Frontal cortex (tissue), 4 donors: ENCODE measurements around the gene RSPH1. TPM values are rescaled to one million over a fixed set of nuclear protein-coding genes. Genes with fewer than 3 reads are reported as not detected.

Source experiments
- DNase-seq, 2 donors: peaks; one replicate each; pipeline ENCODE4 v3.0.0; 2012; ENCODE audit warnings: low spot score in 2 of 2
- FAIRE-seq: peaks from 2 replicates; lab custom pipeline; 2012; peaks lifted over from hg19 to GRCh38; lab: Jason Lieb, UNC
- total RNA-seq: library from RNA; depleted of rRNA; stranded (reverse); fragments of >200 nt; gene quantifications from one replicate; pipeline ENCODE4 v1.2.3, GENCODE V29; 2014
- donor health status: control.
- donor health status: control.
- donor health status: control.

Gene RSPH1
- total RNA-seq, 1 donor from 2014 or later: 0.41 TPM

DNA sequence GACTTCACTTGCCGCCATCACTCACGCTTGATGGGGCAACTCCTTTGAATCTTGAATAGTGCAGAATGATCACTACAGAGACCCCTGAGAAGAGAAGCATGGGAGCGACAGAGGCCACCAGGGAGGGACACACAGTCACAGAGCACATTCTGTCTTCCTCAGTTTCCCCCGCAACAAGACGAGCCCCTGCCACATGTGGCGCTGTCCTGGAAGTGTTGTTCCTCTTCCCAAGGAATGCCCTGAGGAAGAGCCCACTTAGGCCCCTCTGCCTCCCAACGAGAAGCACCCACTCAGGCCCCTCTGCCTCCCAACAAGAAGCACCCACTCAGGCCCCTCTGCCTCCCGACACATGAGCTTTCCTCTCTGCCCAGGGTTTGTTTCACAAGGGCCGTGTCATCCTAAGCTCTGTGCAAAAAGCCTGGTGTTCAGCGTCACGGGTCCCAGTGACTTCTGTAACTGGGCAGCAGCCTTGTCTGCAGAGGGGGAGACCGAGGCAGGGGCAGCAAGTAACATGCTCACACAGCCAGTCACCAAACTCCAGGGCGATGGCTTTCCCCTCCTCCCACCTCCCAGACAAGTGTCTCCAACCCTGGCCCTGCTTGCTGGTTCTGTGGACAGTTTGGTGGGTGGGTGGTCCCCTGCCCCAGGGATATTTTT, 37.4 kb upstream of the RSPH1 start:
- DNase-seq (no peak), FAIRE-seq (no peak)

GRCh38 chr21:42532466-42533181, 36.6 kb upstream of the RSPH1 start:
- FAIRE-seq (no peak), DNase-seq (peak; percentile 72 to 88)

- FAIRE-seq (no peak), DNase-seq (no peak)
Measured at GRCh38 chr21:42531771-42532170, 35.7 kb upstream of the RSPH1 start.

DNA sequence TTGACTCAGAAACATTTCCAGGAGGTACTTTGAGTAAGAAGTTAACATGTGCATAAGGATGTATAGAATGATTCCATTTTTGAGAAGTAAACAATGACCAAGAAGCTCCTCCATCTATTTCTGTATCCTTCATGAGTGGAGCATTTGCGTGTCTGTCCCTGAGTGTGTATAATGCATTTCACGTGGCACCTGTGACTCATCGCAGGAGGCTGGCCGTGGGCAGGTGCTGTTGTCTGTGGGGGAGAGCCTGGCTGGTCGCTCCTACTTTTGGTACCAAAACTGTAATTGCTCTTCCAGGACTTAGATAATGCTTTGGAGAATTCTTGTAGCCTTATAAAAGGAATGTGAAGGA, 34.1 kb upstream of the RSPH1 start:
- FAIRE-seq: no peak
- no peak for DNase-seq

GRCh38 chr21:42527489-42528158, 31.6 kb upstream of the RSPH1 start:
- FAIRE-seq (no peak), DNase-seq (no peak)

GRCh38 chr21:42527127-42527488, 31.1 kb upstream of the RSPH1 start:
- DNase-seq (no peak), FAIRE-seq (no peak)

DNA sequence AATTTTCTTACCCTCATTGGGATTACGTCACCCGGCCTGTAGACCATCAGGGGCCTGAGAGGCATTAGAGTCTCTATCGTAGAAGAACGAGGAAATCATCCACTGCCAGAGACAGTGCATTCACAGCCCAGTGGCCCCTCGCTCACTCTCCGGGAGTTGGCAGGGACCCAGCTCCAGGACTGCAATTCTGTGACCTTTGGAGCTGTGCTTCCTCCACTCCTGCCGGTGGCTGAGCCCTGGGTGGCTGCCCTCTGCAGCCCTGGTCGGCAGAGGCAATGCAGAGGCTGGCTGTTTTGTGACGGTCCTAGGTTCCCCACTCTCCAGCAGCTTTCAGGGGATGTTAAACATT, 30.3 kb upstream of the RSPH1 start:
- no peak for FAIRE-seq
- DNase-seq: no peak

GRCh38 chr21:42525676-42526378, 29.8 kb upstream of the RSPH1 start:
- FAIRE-seq: no peak
- no peak for DNase-seq

- DNase-seq: no peak
- FAIRE-seq: no peak
Measured at GRCh38 chr21:42525029-42525581, 29.1 kb upstream of the RSPH1 start.

- DNase-seq: peak in 1 of 2 donors; percentile 43
- FAIRE-seq: no peak
Measured at GRCh38 chr21:42524341-42525028, 28.5 kb upstream of the RSPH1 start.

DNA sequence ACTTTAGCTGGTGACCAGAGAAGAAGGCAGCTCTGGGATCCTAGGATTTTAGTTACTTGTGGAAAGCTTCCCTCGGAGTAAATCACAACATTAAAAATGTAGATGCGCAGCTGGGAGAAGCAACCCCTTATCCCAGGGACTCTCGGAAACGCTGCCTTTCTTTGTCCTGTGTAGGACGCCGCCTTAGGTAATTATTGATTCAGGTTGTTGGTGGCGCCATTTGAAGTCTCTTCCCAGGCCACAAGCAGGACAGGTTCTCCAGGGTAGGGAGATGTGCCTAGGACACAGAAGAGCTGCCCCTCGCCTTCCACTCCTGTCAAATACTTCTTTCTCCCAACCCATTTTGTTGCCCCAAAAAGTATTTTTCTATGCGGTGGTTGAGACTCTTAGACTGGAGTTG, 27.9 kb upstream of the RSPH1 start:
- FAIRE-seq: no peak
- DNase-seq: no peak

- FAIRE-seq (no peak), DNase-seq (no peak)
Measured at GRCh38 chr21:42523211-42523610, 27.2 kb upstream of the RSPH1 start.

DNA sequence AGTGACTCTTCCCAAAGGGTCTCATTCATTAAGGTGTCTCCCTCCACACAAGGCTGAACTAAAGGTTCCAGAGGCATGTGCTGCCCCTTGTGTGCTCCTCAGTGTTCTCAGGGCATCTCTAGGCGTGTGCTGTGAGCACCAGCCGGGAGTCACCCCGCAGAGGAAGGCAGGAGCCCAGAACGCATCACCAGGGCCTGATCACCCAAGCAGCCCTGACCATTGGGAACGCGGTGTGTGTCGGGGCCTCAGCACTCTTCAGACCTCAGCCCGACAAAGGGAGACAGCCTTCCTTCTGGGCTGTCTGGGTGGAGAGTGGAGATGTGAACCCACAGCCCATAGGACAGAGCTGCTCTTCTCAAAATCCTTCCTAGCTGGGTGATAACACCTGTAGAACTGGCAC, 26.7 kb upstream of the RSPH1 start:
- DNase-seq: no peak
- FAIRE-seq: no peak

DNA sequence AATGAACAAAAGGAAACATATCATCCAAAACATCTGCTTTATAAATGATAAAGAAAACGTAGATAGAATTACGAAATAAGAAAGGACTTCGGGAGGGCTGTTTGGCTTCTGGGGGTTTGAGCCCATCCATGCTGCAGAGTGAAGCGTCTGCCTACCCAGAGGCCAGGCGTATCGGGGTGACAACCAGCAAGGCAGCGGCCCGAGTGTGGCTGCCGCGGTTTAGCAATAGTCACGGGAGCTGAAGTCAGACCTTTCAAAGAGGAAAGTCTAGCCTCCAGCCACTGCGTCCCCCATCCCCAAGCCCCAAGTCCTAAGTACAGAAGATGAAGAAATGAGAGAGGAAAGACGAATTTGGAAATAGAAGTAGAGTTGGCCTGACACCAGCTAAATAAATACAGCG, 26.2 kb upstream of the RSPH1 start:
- FAIRE-seq (no peak), DNase-seq (no peak)

DNA sequence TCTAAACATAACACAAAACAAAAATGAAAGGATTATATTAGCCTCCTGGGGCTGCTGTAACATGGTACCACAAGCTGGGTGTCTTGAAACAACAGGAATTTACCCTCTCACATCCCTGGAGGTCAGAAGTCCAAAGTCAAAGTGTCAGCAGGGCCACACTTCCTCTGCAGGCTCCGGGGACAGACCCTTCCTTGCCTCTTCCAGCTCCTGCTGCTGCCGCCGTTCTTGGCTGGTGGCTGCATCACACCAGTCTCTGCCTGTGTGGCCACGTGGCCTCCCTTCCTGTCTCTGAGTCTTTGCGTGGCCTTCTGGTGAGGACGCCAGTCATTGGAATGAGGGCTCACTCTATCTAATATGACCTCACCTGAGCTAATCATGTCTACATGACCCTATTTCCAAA, 25.8 kb upstream of the RSPH1 start:
- DNase-seq (no peak), FAIRE-seq (no peak)

- DNase-seq (no peak), FAIRE-seq (no peak)
Measured at GRCh38 chr21:42521384-42521783, 25.4 kb upstream of the RSPH1 start.

GRCh38 chr21:42520628-42521253, 24.7 kb upstream of the RSPH1 start:
- no peak for DNase-seq
- FAIRE-seq: no peak

DNA sequence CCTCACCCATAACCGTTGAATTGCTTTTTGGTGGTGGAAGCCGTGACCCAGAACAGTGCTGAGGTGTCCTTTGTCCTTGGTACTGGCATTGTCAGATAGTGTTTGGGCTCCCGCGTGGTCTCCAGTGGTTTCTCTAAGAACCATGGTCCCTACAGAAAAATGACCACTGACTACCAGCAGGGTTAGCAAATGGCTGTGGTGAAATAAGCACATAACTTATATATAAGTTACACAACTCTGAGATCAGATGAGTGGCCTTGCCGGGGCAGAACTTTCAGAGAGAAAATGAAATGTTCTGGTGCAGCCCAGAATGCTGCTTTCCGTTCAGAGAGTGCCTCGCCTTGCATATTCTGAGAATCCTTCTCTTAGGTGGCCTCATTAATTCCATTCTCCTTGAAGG, 22.6 kb upstream of the RSPH1 start:
- FAIRE-seq: no peak
- DNase-seq: no peak

DNA sequence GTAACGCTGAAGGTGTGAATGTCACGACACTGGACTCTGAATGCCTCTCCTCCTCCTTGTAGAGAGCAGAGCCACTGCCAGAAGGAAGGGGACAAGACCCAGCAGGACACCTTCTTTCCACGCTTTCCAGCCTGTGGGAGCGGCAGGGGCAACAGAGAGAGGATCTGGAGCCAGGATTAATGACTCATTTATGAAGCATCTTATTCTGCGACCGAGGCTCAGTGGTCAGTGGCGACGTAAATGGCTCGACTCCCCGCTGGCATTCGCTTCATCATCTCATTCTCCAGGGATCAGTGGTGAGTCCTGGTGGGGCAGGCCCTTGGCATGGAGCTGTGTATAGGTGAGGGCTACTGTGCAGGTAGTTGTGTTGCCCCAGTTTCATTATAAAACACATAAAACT, 22.2 kb upstream of the RSPH1 start:
- DNase-seq (no peak), FAIRE-seq (no peak)
